K562 (cell line): Measurements from ENCODE around the gene MT1M. TPM values are rescaled to one million over a fixed set of nuclear protein-coding genes. Genes with fewer than 3 reads are reported as not detected.

Experiments used
- CAMTA2 ChIP-seq: fragments of 250-450 bp; sonication (Bioruptor Pico); conservative IDR thresholded peaks from 2 replicates; pipeline ENCODE4 v1.5.1; 2022
- CBFB ChIP-seq: sonication (generic); formaldehyde crosslinking; IDR thresholded peaks from 2 replicates; pipeline ENCODE4 v1.4.0; 2020; ENCODE audit warnings: mild to moderate bottlenecking, missing genetic modification reagents
- CBX8 ChIP-seq: fragments of 200-600 bp; sonication (generic); IDR thresholded peaks from 2 replicates; pipeline ENCODE4 v1.6.1; 2012; ENCODE audit warnings: borderline replicate concordance, mixed run types, low read depth, mild to moderate bottlenecking, moderate library complexity, mixed read lengths, low read length, control low read depth, inconsistent platforms; ENCODE audit not compliant: poor library complexity, severe bottlenecking; ENCODE audit errors: extremely low read depth
- CEBPB ChIP-seq: fragments of 450-650 bp; IDR thresholded peaks from 2 replicates; pipeline ENCODE4 v1.6.1; 2016; ENCODE audit warnings: missing genetic modification characterization, missing compliant biosample characterization
- CREM ChIP-seq: IDR thresholded peaks from 2 replicates; pipeline ENCODE4 v1.6.1; 2014; ENCODE audit warnings: antibody characterized with exemption, low read depth
- CTCFL ChIP-seq: IDR thresholded peaks from 2 replicates; pipeline ENCODE4 v1.6.1; 2011; ENCODE audit warnings: borderline replicate concordance, low read depth, mild to moderate bottlenecking, moderate library complexity, low read length; ENCODE audit not compliant: insufficient read depth, poor library complexity, severe bottlenecking
- ETV6 ChIP-seq, 3 experiments: fragments of 150-350 bp in 1 of 3; sonication (generic) in 1 of 3; formaldehyde crosslinking in 1 of 3; IDR thresholded peaks; 2 replicates each; pipeline versions ENCODE4 v1.6.1 to v1.8.0; 2014 to 2022; ENCODE audit warnings: borderline replicate concordance in 2 of 3, low read depth in 2 of 3, antibody characterized with exemption in 1 of 3, low read length in 1 of 3, mild to moderate bottlenecking in 1 of 3, missing genetic modification reagents in 1 of 3
- KDM4B ChIP-seq, 2 experiments: fragments of 450-650 bp in 1 of 2; sonication (generic) in 1 of 2; IDR thresholded peaks; 2 replicates each; pipeline ENCODE4 v1.6.1; 2016 to 2017; ENCODE audit warnings: borderline replicate concordance in 2 of 2, antibody characterized with exemption in 1 of 2, low read depth in 1 of 2, mild to moderate bottlenecking in 1 of 2
- NFE2 ChIP-seq: IDR thresholded peaks from 2 replicates; pipeline ENCODE4 v1.6.1; 2014; ENCODE audit warnings: antibody characterized with exemption, low read depth
- TBP ChIP-seq: optimal IDR thresholded peaks from 2 replicates; pipeline ENCODE3; 2011; ENCODE audit warnings: low read depth, low read length, improper control_type of control experiment
- UBTF ChIP-seq, 2 experiments: IDR thresholded peaks; 2 replicates each; pipeline ENCODE4 v1.6.1; 2012; ENCODE audit warnings: improper control_type of control experiment in 2 of 2, low read depth in 2 of 2, low read length in 2 of 2, borderline replicate concordance in 1 of 2
- YY1 ChIP-seq, 3 experiments: IDR thresholded peaks; 2 replicates each; pipeline ENCODE4 v1.6.1; 2011; ENCODE audit warnings: low read length in 2 of 3, mild to moderate bottlenecking in 2 of 3, moderate library complexity in 2 of 3, borderline replicate concordance in 1 of 3, control low read depth in 1 of 3, low read depth in 1 of 3; ENCODE audit not compliant: insufficient read depth in 3 of 3, insufficient replicate concordance in 2 of 3, control insufficient read depth in 1 of 3, insufficient read length in 1 of 3; ENCODE audit errors: extremely low read depth in 1 of 3
- ZBTB7A ChIP-seq: IDR thresholded peaks from 2 replicates; pipeline ENCODE4 v1.6.1; 2011; ENCODE audit warnings: low read depth, mild to moderate bottlenecking, low read length, moderate library complexity, borderline replicate concordance; ENCODE audit not compliant: control insufficient read depth
- polyA plus RNA-seq, 8 experiments: library from polyadenylated mRNA; depleted of rRNA in 4 of 8; stranded (reverse) in 5 of 8; unstranded in 3 of 8; fragments of >200 nt; fragmentation: Nextera tagmentation in 2 of 8; fragmentation: Illumina TruSeq in 1 of 8; extraction: Ambion mirVana in 2 of 8; extraction: Trizol in 1 of 8; gene quantifications; 2 replicates each; pipeline versions ENCODE4 v1.2.1 to v1.2.3, GENCODE V29; 2011 to 2014; ENCODE audit warnings: inconsistent platforms in 1 of 8, missing spikeins in 1 of 8
- total RNA-seq, 7 experiments: library from RNA; depleted of rRNA in 6 of 7; stranded (reverse); fragments of >200 nt in 6 of 7; fragmentation: Illumina TruSeq in 2 of 7; extraction: Trizol in 2 of 7; gene quantifications; 2 replicates each; pipeline versions ENCODE4 v1.2.1 to v1.2.3, GENCODE V29; 2011 to 2021; ENCODE audit warnings: low replicate concordance in 1 of 7
- TF ChIP-seq, protein P1 (sequence below): fragments of 450-650 bp; IDR thresholded peaks from 2 replicates; pipeline ENCODE4 v1.6.1; 2016
- TF ChIP-seq, protein P2 (sequence below): sonication (generic); formaldehyde crosslinking; IDR thresholded peaks from 2 replicates; pipeline ENCODE4 v1.5.0; 2020; ENCODE audit warnings: missing genetic modification reagents

The MT1M gene
- total and polyA plus RNA-seq, 9 of the 15 experiments (the other 6 are each of a cell fraction or from before 2014, with no cell fraction given) = not detected

DNA sequence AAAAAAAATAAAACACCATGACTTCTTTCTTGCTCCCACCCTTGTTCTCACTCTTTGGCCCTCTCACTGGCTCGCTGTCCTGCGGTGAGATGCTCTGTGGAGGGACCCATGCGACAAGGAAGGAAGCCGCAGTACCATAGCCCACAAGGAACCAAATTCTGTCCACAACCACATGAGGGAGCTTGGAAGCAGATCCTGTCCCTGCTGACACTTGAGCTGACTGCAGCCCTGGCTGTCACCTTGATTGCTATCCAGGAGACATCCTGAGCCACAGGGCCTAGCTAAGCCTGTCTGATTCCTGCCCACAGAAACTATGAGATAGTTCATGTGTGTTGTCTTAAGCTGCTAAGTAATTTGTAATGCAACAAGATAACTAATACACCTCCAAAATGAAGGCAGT lies 28.9 kb upstream of the MT1M start (continued):
- TF ChIP-seq UBTF (IDR thresholded peaks at IDR 0.05; ENCODE audit: borderline replicate concordance in 1 of 2, low read depth in 2 of 2, low read length in 2 of 2) (no peak), CBFB (CRISPR knock-in tag) (no peak), CTCFL (no peak), KDM4B (IDR thresholded peaks at IDR 0.05; ENCODE audit: borderline replicate concordance in 2 of 2, low read depth in 1 of 2) (no peak), ETV6 (IDR thresholded peaks at IDR 0.05; ENCODE audit: borderline replicate concordance in 1 of 2, low read depth in 2 of 2, low read length in 1 of 2) (no peak), ETV6 (CRISPR knock-in tag; IDR thresholded peaks at IDR 0.05; ENCODE audit: borderline replicate concordance) (no peak), YY1 (IDR thresholded peaks at IDR 0.05; ENCODE audit: borderline replicate concordance in 1 of 3, control insufficient read depth in 1 of 3, extremely low read depth in 1 of 3, insufficient read depth in 3 of 3, insufficient read length in 1 of 3, insufficient replicate concordance in 2 of 3, low read depth in 1 of 3, low read length in 2 of 3) (no peak), CREM (0 out of 2 replicates have a peak, but pooled peaks have one; percentile 16), CEBPB (tag) (0 out of 2 replicates have a peak, but pooled peaks have one; percentile 1), ZBTB7A (no peak), TBP (no peak), CAMTA2 (CRISPR knock-in tag) (no peak), NFE2 (no peak), CBX8 (no peak)
- TF ChIP-seq, protein P1, sequence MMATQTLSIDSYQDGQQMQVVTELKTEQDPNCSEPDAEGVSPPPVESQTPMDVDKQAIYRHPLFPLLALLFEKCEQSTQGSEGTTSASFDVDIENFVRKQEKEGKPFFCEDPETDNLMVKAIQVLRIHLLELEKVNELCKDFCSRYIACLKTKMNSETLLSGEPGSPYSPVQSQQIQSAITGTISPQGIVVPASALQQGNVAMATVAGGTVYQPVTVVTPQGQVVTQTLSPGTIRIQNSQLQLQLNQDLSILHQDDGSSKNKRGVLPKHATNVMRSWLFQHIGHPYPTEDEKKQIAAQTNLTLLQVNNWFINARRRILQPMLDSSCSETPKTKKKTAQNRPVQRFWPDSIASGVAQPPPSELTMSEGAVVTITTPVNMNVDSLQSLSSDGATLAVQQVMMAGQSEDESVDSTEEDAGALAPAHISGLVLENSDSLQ = peak; percentile 87
- TF ChIP-seq, protein P2, sequence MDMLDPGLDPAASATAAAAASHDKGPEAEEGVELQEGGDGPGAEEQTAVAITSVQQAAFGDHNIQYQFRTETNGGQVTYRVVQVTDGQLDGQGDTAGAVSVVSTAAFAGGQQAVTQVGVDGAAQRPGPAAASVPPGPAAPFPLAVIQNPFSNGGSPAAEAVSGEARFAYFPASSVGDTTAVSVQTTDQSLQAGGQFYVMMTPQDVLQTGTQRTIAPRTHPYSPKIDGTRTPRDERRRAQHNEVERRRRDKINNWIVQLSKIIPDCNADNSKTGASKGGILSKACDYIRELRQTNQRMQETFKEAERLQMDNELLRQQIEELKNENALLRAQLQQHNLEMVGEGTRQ (CRISPR knock-in tag) = no peak
